Mesenchymal stem cell (in vitro differentiated cells and primary cell): ENCODE results near the gene SMARCD1.
A peak's percentile ranks its signal among the peaks of the same experiment; 100 is the strongest.

Experiments used
- DNase-seq: peaks from one replicate; pipeline ENCODE4 v3.0.0-alpha.2; 2013
- H2AFZ ChIP-seq: one replicate; pipeline ENCODE4 v1.6.1; 2013; ENCODE audit warnings: low read depth, mild to moderate bottlenecking, control low read depth, inconsistent platforms, low read length, moderate library complexity
- H2AK5ac ChIP-seq: 2 replicates; pipeline ENCODE4 v1.6.1; 2013; ENCODE audit warnings: low read length, moderate library complexity, mild to moderate bottlenecking, inconsistent platforms; ENCODE audit not compliant: severe bottlenecking
- H2BK120ac ChIP-seq: one replicate; pipeline ENCODE4 v1.6.1; 2013; ENCODE audit warnings: low read depth, mild to moderate bottlenecking, inconsistent platforms, low read length, moderate library complexity
- H2BK12ac ChIP-seq, 2 experiments: one replicate each; pipeline ENCODE4 v1.6.1; 2013; ENCODE audit warnings: inconsistent platforms in 2 of 2, low read length in 2 of 2, mild to moderate bottlenecking in 2 of 2, moderate library complexity in 2 of 2, control low read depth in 1 of 2
- H2BK15ac ChIP-seq: one replicate; pipeline ENCODE4 v1.6.1; 2013; ENCODE audit warnings: mild to moderate bottlenecking, low read depth, inconsistent platforms; ENCODE audit not compliant: poor library complexity, severe bottlenecking
- H2BK5ac ChIP-seq: 2 replicates; pipeline ENCODE4 v1.6.1; 2013; ENCODE audit warnings: low read depth, mild to moderate bottlenecking, low read length, control low read depth, inconsistent platforms; ENCODE audit not compliant: poor library complexity, severe bottlenecking
- H3K14ac ChIP-seq, 2 experiments: one replicate each; pipeline ENCODE4 v1.6.1; 2013; ENCODE audit warnings: inconsistent platforms in 2 of 2, low read length in 2 of 2, control low read depth in 1 of 2, mild to moderate bottlenecking in 1 of 2, moderate library complexity in 1 of 2
- H3K18ac ChIP-seq, 2 experiments: one replicate each; pipeline ENCODE4 v1.6.1; 2013; ENCODE audit warnings: inconsistent platforms in 2 of 2, low read length in 2 of 2, control low read depth in 1 of 2, low read depth in 1 of 2, mild to moderate bottlenecking in 1 of 2
- H3K23ac ChIP-seq, 2 experiments: one replicate each; pipeline ENCODE4 v1.6.1; 2013; ENCODE audit warnings: inconsistent platforms in 2 of 2, low read length in 2 of 2, mild to moderate bottlenecking in 2 of 2, moderate library complexity in 2 of 2, control low read depth in 1 of 2
- H3K27ac ChIP-seq: 2 replicates; pipeline ENCODE4 v1.5.1; 2013; ENCODE audit warnings: mild to moderate bottlenecking, moderate library complexity, low read length, control low read depth, inconsistent platforms; ENCODE audit not compliant: poor library complexity, severe bottlenecking
- H3K27me3 ChIP-seq, 2 experiments: 2 replicates each; pipeline versions ENCODE4 v1.6.1 to v1.7.0; 2013; ENCODE audit warnings: low read length in 2 of 2, mild to moderate bottlenecking in 2 of 2, moderate library complexity in 2 of 2, control low read depth in 1 of 2, inconsistent platforms in 1 of 2; ENCODE audit not compliant: control insufficient read depth in 1 of 2, insufficient read depth in 1 of 2
- H3K36me3 ChIP-seq, 2 experiments: 2 replicates each; pipeline versions ENCODE4 v1.6.1 to v1.7.0; 2013; ENCODE audit warnings: low read length in 2 of 2, control low read depth in 1 of 2, inconsistent platforms in 1 of 2, low read depth in 1 of 2, mild to moderate bottlenecking in 1 of 2; ENCODE audit not compliant: insufficient read depth in 2 of 2, control insufficient read depth in 1 of 2
- H3K4ac ChIP-seq, 2 experiments: one replicate each; pipeline ENCODE4 v1.6.1; 2013; ENCODE audit warnings: inconsistent platforms in 2 of 2, low read length in 2 of 2, mild to moderate bottlenecking in 2 of 2, moderate library complexity in 2 of 2, control low read depth in 1 of 2, low read depth in 1 of 2
- H3K4me1 ChIP-seq: 2 replicates; pipeline ENCODE4 v1.6.1; 2013; ENCODE audit warnings: low read depth, low read length, control low read depth; ENCODE audit not compliant: control insufficient read depth, insufficient read depth
- H3K4me2 ChIP-seq: 2 replicates; pipeline ENCODE4 v1.6.1; 2013; ENCODE audit warnings: low read length, mild to moderate bottlenecking, inconsistent platforms; ENCODE audit not compliant: poor library complexity, severe bottlenecking
- H3K4me3 ChIP-seq, 2 experiments: 2 replicates each; pipeline versions ENCODE4 v1.5.1 to v1.7.0; 2013; ENCODE audit warnings: low read length in 2 of 2, mild to moderate bottlenecking in 2 of 2, control low read depth in 1 of 2, low read depth in 1 of 2; ENCODE audit not compliant: insufficient read depth in 1 of 2
- H3K79me1 ChIP-seq: replicated peaks from 2 replicates; pipeline ENCODE4 v1.6.1; 2013; ENCODE audit warnings: mild to moderate bottlenecking, control low read depth, low read length, inconsistent platforms; ENCODE audit not compliant: poor library complexity, severe bottlenecking
- H3K9ac ChIP-seq: 2 replicates; pipeline ENCODE4 v1.7.0; 2013; ENCODE audit warnings: mild to moderate bottlenecking, low read length, moderate library complexity
- H3K9me3 ChIP-seq: 2 replicates; pipeline ENCODE4 v1.7.0; 2013; ENCODE audit warnings: mild to moderate bottlenecking, low read length; ENCODE audit not compliant: control insufficient read depth
- H4K8ac ChIP-seq: one replicate; pipeline ENCODE4 v1.6.1; 2013; ENCODE audit warnings: inconsistent platforms, mild to moderate bottlenecking, low read length, moderate library complexity
- H4K91ac ChIP-seq: one replicate; pipeline ENCODE4 v1.6.1; 2013; ENCODE audit warnings: mild to moderate bottlenecking, low read length, inconsistent platforms
- WGBS: methylation state at CpG from one replicate; pipeline ENCODE4 v1.1.7; 2013; ENCODE audit warnings: mixed read lengths; 5-methylcytosine and 5-hydroxymethylcytosine counted together

The SMARCD1 gene

GRCh38 chr12:50105913-50106450 is 20.8 kb downstream of the SMARCD1 start:
- Histone ChIP-seq H2BK15ac (no peak overlapping the region), H3K27me3 (peaks cover 0 to 6% of the 10 kb centered on the region in 2 experiments), H4K8ac (no peak overlapping the region), H3K23ac (no peak overlapping the region), H3K36me3 (peaks cover 8 to 13% of the 10 kb centered on the region in 2 experiments), H3K79me1 (no peaks in the 10 kb centered on the region), H3K9me3 (no peaks in the 10 kb centered on the region), H2BK120ac (no peak overlapping the region), H3K4me3 (no peak overlapping the region), H3K4me2 (no peak overlapping the region), H3K4ac (no peak overlapping the region), H3K4me1 (peaks cover 32% of the 10 kb centered on the region), H3K14ac (no peak overlapping the region), H3K27ac (no peak overlapping the region), H2AFZ (no peak overlapping the region), H2AK5ac (no peak overlapping the region), H4K91ac (no peak overlapping the region), H2BK5ac (no peak overlapping the region), H2BK12ac (no peak overlapping the region), H3K18ac (no peak overlapping the region), H3K9ac (no peak overlapping the region)
- WGBS, result 93% methylated on average over 12 of the region's 12 CpGs
- DNase-seq, result no peak

- no peak overlapping the region for H4K8ac ChIP-seq
- H2BK120ac ChIP-seq, result no peak overlapping the region
- 76% methylated on average over 3 of the region's 3 CpGs for WGBS
- H3K4ac ChIP-seq, result no peak overlapping the region
- no peak overlapping the region for H3K27ac ChIP-seq
- H3K23ac ChIP-seq, result no peak overlapping the region
- H3K4me2 ChIP-seq, result no peak overlapping the region
- no peak overlapping the region for H2BK5ac ChIP-seq
- H3K4me1 ChIP-seq, result peaks cover 38% of the 10 kb centered on the region
- no peak overlapping the region for H3K14ac ChIP-seq
- H2BK15ac ChIP-seq, result no peak overlapping the region
- H3K79me1 ChIP-seq, result no peaks in the 10 kb centered on the region
- H3K18ac ChIP-seq, result no peak overlapping the region
- no peak overlapping the region for H2BK12ac ChIP-seq
- no peak overlapping the region for H3K9ac ChIP-seq
- no peak overlapping the region for H2AK5ac ChIP-seq
- peaks cover 0 to 6% of the 10 kb centered on the region in 2 experiments for H3K27me3 ChIP-seq
- peaks cover 3 to 9% of the 10 kb centered on the region in 2 experiments for H3K36me3 ChIP-seq
- H2AFZ ChIP-seq, result no peak overlapping the region
- no peak overlapping the region for H3K4me3 ChIP-seq
- H4K91ac ChIP-seq, result no peak overlapping the region
- H3K9me3 ChIP-seq, result no peaks in the 10 kb centered on the region
- no peak for DNase-seq
These were observed 21.8 kb downstream of the SMARCD1 start for GRCh38 chr12:50106907-50107306.

GRCh38 chr12:50107416-50108268 is 22.5 kb downstream of the SMARCD1 start:
- Histone ChIP-seq H3K23ac (no peak overlapping the region), H2AFZ (no peak overlapping the region), H3K9me3 (no peaks in the 10 kb centered on the region), H4K8ac (no peak overlapping the region), H2BK120ac (no peak overlapping the region), H3K27ac (no peak overlapping the region), H3K4me3 (no peak overlapping the region), H3K4ac (no peak overlapping the region), H2BK5ac (no peak overlapping the region), H3K9ac (no peak overlapping the region), H4K91ac (no peak overlapping the region), H3K79me1 (no peaks in the 10 kb centered on the region), H2AK5ac (peak overlapping the region; percentile 75), H2BK12ac (no peak overlapping the region), H3K4me1 (peaks cover 38% of the 10 kb centered on the region), H3K4me2 (no peak overlapping the region), H3K36me3 (peaks cover 0 to 3% of the 10 kb centered on the region in 2 experiments), H2BK15ac (no peak overlapping the region), H3K18ac (no peak overlapping the region), H3K27me3 (peaks cover 0 to 6% of the 10 kb centered on the region in 2 experiments), H3K14ac (no peak overlapping the region)
- no peak for DNase-seq
- 87% methylated on average over 16 of the region's 17 CpGs for WGBS

- H3K18ac ChIP-seq, result no peak overlapping the region
- H2BK120ac ChIP-seq, result no peak overlapping the region
- no peak overlapping the region for H2AFZ ChIP-seq
- peak overlapping the region; percentile 14 for H2AK5ac ChIP-seq
- no peak for DNase-seq
- no peaks in the 10 kb centered on the region for H3K9me3 ChIP-seq
- no peaks in the 10 kb centered on the region for H3K79me1 ChIP-seq
- H3K23ac ChIP-seq, result no peak overlapping the region
- no peak overlapping the region for H3K4ac ChIP-seq
- no peak overlapping the region for H3K4me3 ChIP-seq
- H4K91ac ChIP-seq, result no peak overlapping the region
- no peak overlapping the region for H2BK15ac ChIP-seq
- WGBS, result 93% methylated on average over 3 of the region's 3 CpGs
- H4K8ac ChIP-seq, result no peak overlapping the region
- peak overlapping the region; percentile 68 for H3K9ac ChIP-seq
- no peak overlapping the region for H2BK12ac ChIP-seq
- H3K36me3 ChIP-seq, result peaks cover 0 to 1% of the 10 kb centered on the region in 2 experiments
- H3K4me1 ChIP-seq, result peaks cover 36% of the 10 kb centered on the region
- peaks cover 0 to 6% of the 10 kb centered on the region in 2 experiments for H3K27me3 ChIP-seq
- H3K14ac ChIP-seq, result no peak overlapping the region
- no peak overlapping the region for H3K27ac ChIP-seq
- no peak overlapping the region for H3K4me2 ChIP-seq
- H2BK5ac ChIP-seq, result no peak overlapping the region
These were observed 24.2 kb downstream of the SMARCD1 start for GRCh38 chr12:50109319-50109718.
